Hair follicle dermal papilla cell (primary cell): Measurements from ENCODE around the gene APBB1IP. TPM values are rescaled to one million over a fixed set of nuclear protein-coding genes. Genes with fewer than 3 reads are reported as not detected.

ENCODE experiments used
- small RNA-seq: library from RNA; depleted of rRNA; stranded (forward); fragments of <200 nt; gene quantifications from one replicate; pipeline ENCODE3, GENCODE V24; 2012
- total RNA-seq: library from RNA; depleted of rRNA; stranded (reverse); fragments of >200 nt; gene quantifications from 2 replicates; pipeline ENCODE4 v1.2.3, GENCODE V29; 2012

APBB1IP gene
- total RNA-seq, result 5.2 and 8.0 TPM in 2 replicates

DNA sequence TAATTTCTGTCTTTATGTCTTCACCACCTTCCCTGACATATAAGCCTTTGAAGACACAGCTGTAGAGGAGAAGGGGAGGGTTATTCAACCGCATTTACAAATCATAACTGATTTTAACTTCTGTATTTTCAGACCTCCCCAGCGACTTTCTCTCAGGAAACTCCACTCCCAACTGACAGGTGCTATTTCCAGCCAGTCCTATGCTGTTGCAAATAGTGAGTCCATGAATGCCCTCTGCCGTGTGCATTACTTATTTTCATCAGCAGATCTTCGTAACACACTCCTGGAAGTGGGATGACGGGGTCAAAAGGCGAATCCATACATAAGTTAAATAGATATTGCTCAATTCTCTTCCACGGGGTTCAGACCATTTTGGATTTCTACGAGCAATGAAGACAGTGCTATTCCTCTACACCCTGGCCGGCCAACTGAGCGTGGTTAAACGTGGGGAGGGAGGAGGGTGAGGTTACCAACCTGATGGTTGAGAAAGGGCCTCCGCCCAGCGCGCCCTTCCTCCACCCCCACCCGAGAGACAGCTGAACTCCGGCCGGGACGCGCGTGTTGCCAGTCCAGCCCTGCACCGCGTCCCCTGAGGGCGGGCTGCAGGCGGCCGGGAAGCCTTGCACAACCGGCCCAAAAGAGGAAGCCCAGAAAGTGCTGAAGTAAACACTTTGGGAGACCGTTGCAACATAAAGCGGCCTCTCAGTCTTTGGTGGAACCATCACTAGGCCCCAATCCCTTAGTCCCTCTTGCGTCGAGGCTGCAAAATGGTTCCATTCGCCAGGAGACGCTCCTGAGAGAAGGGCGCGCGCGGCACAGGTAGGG lies at the start of gene APBB1IP:
Gene APBB1IP (plus strand): TSS at position 705 of the 825 bp plus-strand sequence. CDS start 53,986 bp downstream, outside the sequence.

Small RNA genes within 50 kb of the gene (small RNA-seq; reads per million reads assigned to genes)
- 0.33 reads per million for gene RNA5SP307

Other genes with a start within 250 kb of the APBB1IP start
- gene GAD2, start 221.6 kb upstream of the APBB1IP start, total RNA-seq, result not detected in 2 replicates